Smooth muscle cell (in vitro differentiated cells): ENCODE measurements around the gene GJA3. TPM values are rescaled to one million over a fixed set of nuclear protein-coding genes. Genes with fewer than 3 reads are reported as not detected.

Experiments
- DNase-seq: peaks from one replicate; lab custom pipeline; 2025; ENCODE audit not compliant: unreplicated experiment; lab: John Stamatoyannopoulos, UW
- H2AFZ ChIP-seq: fragments of 200-600 bp; sonication (generic); 2 replicates; pipeline ENCODE4 v1.6.0; 2016; ENCODE audit warnings: antibody characterized with exemption, low read depth, mild to moderate bottlenecking
- H3F3A ChIP-seq: fragments of 200-600 bp; sonication (generic); 2 replicates; pipeline ENCODE4 v1.6.0; 2017; ENCODE audit warnings: antibody characterized with exemption, low read depth
- H3K27ac ChIP-seq: fragments of 200-600 bp; sonication (generic); 2 replicates; pipeline ENCODE4 v1.5.1; 2016; ENCODE audit warnings: low read depth, mild to moderate bottlenecking
- H3K27me3 ChIP-seq: fragments of 200-600 bp; sonication (generic); 2 replicates; pipeline ENCODE4 v1.6.1; 2016; ENCODE audit warnings: low read depth, mild to moderate bottlenecking
- H3K36me3 ChIP-seq: fragments of 200-600 bp; sonication (generic); 2 replicates; pipeline ENCODE4 v1.5.1; 2016; ENCODE audit warnings: low read depth
- H3K4me1 ChIP-seq: fragments of 200-600 bp; sonication (generic); 2 replicates; pipeline ENCODE4 v1.5.1; 2016; ENCODE audit warnings: low read depth
- H3K4me2 ChIP-seq: fragments of 200-600 bp; sonication (generic); 2 replicates; pipeline ENCODE4 v1.6.0; 2016; ENCODE audit warnings: mild to moderate bottlenecking
- H3K4me3 ChIP-seq: fragments of 200-600 bp; sonication (generic); 2 replicates; pipeline ENCODE4 v1.5.1; 2016; ENCODE audit warnings: mild to moderate bottlenecking
- H3K79me2 ChIP-seq: fragments of 200-600 bp; sonication (generic); 2 replicates; pipeline ENCODE4 v1.6.0; 2016; ENCODE audit warnings: low read depth, mild to moderate bottlenecking
- H3K9ac ChIP-seq: fragments of 200-600 bp; sonication (generic); 2 replicates; pipeline ENCODE4 v1.6.0; 2016; ENCODE audit warnings: low read depth
- H3K9me3 ChIP-seq: fragments of 200-600 bp; sonication (generic); replicated peaks from 2 replicates; pipeline ENCODE4 v1.5.1; 2016; ENCODE audit warnings: low read depth
- H4K20me1 ChIP-seq: fragments of 200-600 bp; sonication (generic); 2 replicates; pipeline ENCODE4 v1.6.0; 2016; ENCODE audit warnings: low read depth
- CTCF ChIP-seq: fragments of 200-600 bp; sonication (generic); IDR thresholded peaks from 2 replicates; pipeline ENCODE4 v1.5.1; 2017; ENCODE audit warnings: borderline replicate concordance, mild to moderate bottlenecking, antibody characterized with exemption; ENCODE audit not compliant: insufficient read depth, poor library complexity, severe bottlenecking
- WGBS: methylation state at CpG from one replicate; pipeline ENCODE4 v1.1.7; 2016; ENCODE audit warnings: low lambda C conversion rate; 5-methylcytosine and 5-hydroxymethylcytosine counted together
- polyA plus RNA-seq: library from polyadenylated mRNA; unstranded; fragments of >200 nt; fragmentation: Nextera tagmentation; extraction: Ambion mirVana; gene quantifications from 2 replicates; pipeline ENCODE4 v1.2.1, GENCODE V29; 2016
- total RNA-seq: library from RNA; depleted of rRNA; stranded (reverse); fragments of >200 nt; gene quantifications from 2 replicates; pipeline ENCODE4 v1.2.3, GENCODE V29; 2014

GJA3 gene
- total and polyA plus RNA-seq, 2 experiments from 2014 or later = 1.3 to 1.5 TPM

GRCh38 chr13:20102525-20103180, 58.2 kb downstream of the GJA3 start:
- Histone ChIP-seq H2AFZ (no peak overlapping the region), H3K9ac (no peak overlapping the region), H3K27ac (no peak overlapping the region), H3K79me2 (no peaks in the 10 kb centered on the region), H3K4me2 (peak overlapping the region; percentile 16), H3K9me3 (no peaks in the 10 kb centered on the region), H4K20me1 (no peaks in the 10 kb centered on the region), H3K4me3 (no peak overlapping the region), H3K27me3 (no peaks in the 10 kb centered on the region), H3K36me3 (no peaks in the 10 kb centered on the region), H3K4me1 (no peaks in the 10 kb centered on the region), H3F3A (no peaks in the 10 kb centered on the region)
- DNase-seq = no peak
- 66% methylated on average over 9 of the region's 9 CpGs for WGBS
- no peak for TF ChIP-seq CTCF

- H3K4me3 ChIP-seq = no peak overlapping the region
- H3K9me3 ChIP-seq = no peaks in the 10 kb centered on the region
- no peaks in the 10 kb centered on the region for H4K20me1 ChIP-seq
- TF ChIP-seq CTCF = no peak
- WGBS = 82% methylated on average over 8 of the region's 8 CpGs
- no peaks in the 10 kb centered on the region for H3K79me2 ChIP-seq
- H3K4me1 ChIP-seq = no peaks in the 10 kb centered on the region
- H3K36me3 ChIP-seq = no peaks in the 10 kb centered on the region
- DNase-seq = no peak
- peak overlapping the region; percentile 16 for H3K4me2 ChIP-seq
- H3K27ac ChIP-seq = no peak overlapping the region
- H3F3A ChIP-seq = no peaks in the 10 kb centered on the region
- H2AFZ ChIP-seq = no peak overlapping the region
- H3K27me3 ChIP-seq = no peaks in the 10 kb centered on the region
- no peak overlapping the region for H3K9ac ChIP-seq
Observed at GRCh38 chr13:20101467-20102316, 59.2 kb downstream of the GJA3 start.

- no peaks in the 10 kb centered on the region for H3K27me3 ChIP-seq
- 74% methylated on average over 9 of the region's 9 CpGs for WGBS
Observed at GRCh38 chr13:20099319-20099718, 61.5 kb downstream of the GJA3 start.

More at GRCh38 chr13:20099319-20099718, 61.5 kb downstream of the GJA3 start:
- Histone ChIP-seq H3K27ac (no peak overlapping the region), H3K79me2 (no peaks in the 10 kb centered on the region), H3K9me3 (no peaks in the 10 kb centered on the region), H4K20me1 (no peaks in the 10 kb centered on the region), H3K36me3 (no peaks in the 10 kb centered on the region), H3K4me2 (no peak overlapping the region), H2AFZ (no peak overlapping the region), H3K4me3 (no peak overlapping the region), H3K9ac (no peak overlapping the region), H3K4me1 (no peaks in the 10 kb centered on the region), H3F3A (no peaks in the 10 kb centered on the region)
- TF ChIP-seq CTCF = no peak
- no peak for DNase-seq
